Upper lobe of left lung (tissue), 4 donors: ENCODE results near the gene ARHGAP12.

Source experiments
- POLR2AphosphoS5 ChIP-seq, 2 donors: sonication (generic); formaldehyde crosslinking; IDR thresholded peaks; one replicate each; pipeline ENCODE4 v1.5.1; 2017; ENCODE audit warnings: antibody characterized with exemption in 2 of 2
- TF ChIP-seq, protein P1 (sequence below), 6 experiments: fragments of 450-650 bp in 4 of 6; fragments of 200-600 bp in 2 of 6; sonication (generic) in 2 of 6; IDR thresholded peaks; one replicate each; pipeline ENCODE4 v1.5.1; 2016 to 2019; ENCODE audit warnings: antibody characterized with exemption in 6 of 6

DNA sequence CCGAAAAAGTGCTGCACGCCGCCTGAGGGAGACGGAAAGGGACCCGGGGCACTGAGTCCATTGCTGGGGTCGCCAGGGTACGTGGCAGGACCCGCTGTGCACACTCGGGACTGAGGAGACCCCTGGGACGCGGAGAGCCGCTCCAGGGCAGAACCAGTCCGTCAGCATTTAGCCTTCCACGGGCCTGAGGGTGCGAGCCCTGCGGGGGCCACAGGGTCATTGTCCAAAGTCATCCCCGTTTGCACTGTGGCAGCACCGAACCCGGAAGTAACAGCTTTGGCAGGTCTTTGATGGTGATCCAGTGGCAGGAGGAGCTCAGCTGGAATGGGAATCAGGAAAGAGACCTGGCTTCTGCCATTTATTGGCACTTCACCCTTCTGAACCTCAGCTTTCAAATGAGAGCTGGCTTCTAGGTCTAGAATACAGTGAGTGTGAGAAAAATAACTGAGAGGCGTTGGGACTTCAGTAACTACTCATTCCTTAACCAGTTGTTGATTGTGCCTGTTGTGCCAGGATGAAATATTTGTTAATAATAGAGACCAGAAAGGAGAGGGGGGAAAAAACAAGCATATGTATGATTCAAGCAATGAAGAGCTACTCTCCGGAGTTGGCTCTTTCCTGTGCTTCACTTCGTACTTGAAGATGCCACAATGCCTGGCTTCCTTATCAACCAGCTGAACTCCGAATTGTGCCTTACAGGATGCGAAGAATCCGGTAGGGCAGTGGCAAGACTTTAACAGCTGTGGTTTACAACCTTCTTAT lies 811 bp upstream of the ARHGAP12 start:
- TF ChIP-seq, protein P1, sequence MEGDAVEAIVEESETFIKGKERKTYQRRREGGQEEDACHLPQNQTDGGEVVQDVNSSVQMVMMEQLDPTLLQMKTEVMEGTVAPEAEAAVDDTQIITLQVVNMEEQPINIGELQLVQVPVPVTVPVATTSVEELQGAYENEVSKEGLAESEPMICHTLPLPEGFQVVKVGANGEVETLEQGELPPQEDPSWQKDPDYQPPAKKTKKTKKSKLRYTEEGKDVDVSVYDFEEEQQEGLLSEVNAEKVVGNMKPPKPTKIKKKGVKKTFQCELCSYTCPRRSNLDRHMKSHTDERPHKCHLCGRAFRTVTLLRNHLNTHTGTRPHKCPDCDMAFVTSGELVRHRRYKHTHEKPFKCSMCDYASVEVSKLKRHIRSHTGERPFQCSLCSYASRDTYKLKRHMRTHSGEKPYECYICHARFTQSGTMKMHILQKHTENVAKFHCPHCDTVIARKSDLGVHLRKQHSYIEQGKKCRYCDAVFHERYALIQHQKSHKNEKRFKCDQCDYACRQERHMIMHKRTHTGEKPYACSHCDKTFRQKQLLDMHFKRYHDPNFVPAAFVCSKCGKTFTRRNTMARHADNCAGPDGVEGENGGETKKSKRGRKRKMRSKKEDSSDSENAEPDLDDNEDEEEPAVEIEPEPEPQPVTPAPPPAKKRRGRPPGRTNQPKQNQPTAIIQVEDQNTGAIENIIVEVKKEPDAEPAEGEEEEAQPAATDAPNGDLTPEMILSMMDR (IDR thresholded peaks at IDR 0.05), result no peak
- no peak for TF ChIP-seq POLR2AphosphoS5 (IDR thresholded peaks at IDR 0.05)
